Measurements from ENCODE around the gene DEFB112.

The DEFB112 gene

DNA sequence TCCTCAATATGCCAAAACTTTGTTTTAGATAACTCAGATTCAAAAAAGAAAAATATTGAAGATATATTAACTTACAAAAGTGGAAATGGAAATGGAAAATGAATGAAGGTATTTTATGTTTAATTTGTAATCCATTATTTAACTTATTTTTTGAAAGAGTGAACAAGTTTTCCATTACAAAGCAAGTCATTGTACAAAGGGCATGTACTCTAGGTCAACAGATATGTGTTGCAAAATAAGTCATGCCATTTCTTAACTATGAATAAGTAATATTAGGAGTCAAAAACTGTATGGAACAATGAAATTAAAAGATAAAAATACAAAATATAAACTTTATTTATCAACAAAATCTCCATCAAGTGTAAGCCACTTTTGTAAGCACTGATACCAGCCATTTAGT, 54.5 kb downstream of the DEFB112 start:
- DNase-seq (ENCODE audit: low read depth, low spot score), result no peak
